IMR-90 (cell line): ENCODE data around the gene IRF2BP1. TPM values are rescaled to one million over a fixed set of nuclear protein-coding genes. Genes with fewer than 3 reads are reported as not detected.

Experiments used
- ATAC-seq: fragments of 200-7000 bp; cut with Tn5 transposase; 2 replicates; pipeline ENCODE4 v1.9.1; 2020; ENCODE audit warnings: low read depth, mild to moderate bottlenecking, moderate library complexity
- BruUV-seq: library from RNA; stranded (reverse); fragments of 400-500 nt; replicated peaks from 2 replicates; lab custom pipeline; 2021; lab: Mats Ljungman, UMichigan
- CTCF ChIA-PET: fragments of 300-600 bp; formaldehyde crosslinking; extraction: SDS; loops from one replicate; lab custom pipeline; 2021; ENCODE audit warnings: antibody characterized with exemption; lab: Yijun Ruan, JAX
- POLR2A ChIA-PET: fragments of 300-600 bp; sonication (Branson Sonifier 250); formaldehyde crosslinking; loops from one replicate; lab custom pipeline; 2022; ENCODE audit warnings: antibody characterized with exemption; ENCODE audit not compliant: unreplicated experiment; lab: Charles Lee
- DNase-seq: peaks from one replicate; pipeline ENCODE4 v3.0.0; 2013
- H2AFZ ChIP-seq: replicated peaks from 2 replicates; pipeline ENCODE3; 2013; ENCODE audit warnings: low read length, mild to moderate bottlenecking; ENCODE audit not compliant: poor library complexity
- H2AK5ac ChIP-seq: 2 replicates; pipeline ENCODE4 v1.6.1; 2013; ENCODE audit warnings: low read depth, low read length, inconsistent platforms
- H2AK9ac ChIP-seq: replicated peaks from 2 replicates; pipeline ENCODE3; 2013; ENCODE audit warnings: mild to moderate bottlenecking, low read depth, low read length, moderate library complexity; ENCODE audit not compliant: poor library complexity
- H2BK120ac ChIP-seq: 2 replicates; pipeline ENCODE4 v1.6.1; 2013; ENCODE audit warnings: low read depth, low read length, inconsistent platforms
- H2BK15ac ChIP-seq: 3 replicates; pipeline ENCODE4 v1.6.1; 2013; ENCODE audit warnings: low read depth, low read length, inconsistent platforms
- H2BK20ac ChIP-seq: 2 replicates; pipeline ENCODE4 v1.6.1; 2013; ENCODE audit warnings: low read depth, mild to moderate bottlenecking, inconsistent platforms, low read length, moderate library complexity
- H2BK5ac ChIP-seq: 2 replicates; pipeline ENCODE4 v1.6.1; 2013; ENCODE audit warnings: mild to moderate bottlenecking, low read depth, low read length, inconsistent platforms; ENCODE audit not compliant: poor library complexity, severe bottlenecking
- H3K14ac ChIP-seq: replicated peaks from 2 replicates; pipeline ENCODE4 v1.6.1; 2013; ENCODE audit warnings: low read depth, low read length, inconsistent platforms
- H3K18ac ChIP-seq: 2 replicates; pipeline ENCODE4 v1.6.1; 2013; ENCODE audit warnings: low read depth, low read length, control low read depth
- H3K23ac ChIP-seq: 2 replicates; pipeline ENCODE4 v1.6.1; 2013; ENCODE audit warnings: low read depth, low read length, inconsistent platforms
- H3K27ac ChIP-seq: 2 replicates; pipeline ENCODE4 v1.5.1; 2013; ENCODE audit warnings: mild to moderate bottlenecking, control low read depth, low read length; ENCODE audit not compliant: insufficient read depth
- H3K27me3 ChIP-seq: 2 replicates; pipeline ENCODE4 v1.6.1; 2013; ENCODE audit warnings: low read length; ENCODE audit not compliant: control insufficient read depth, insufficient read depth
- H3K36me3 ChIP-seq: 2 replicates; pipeline ENCODE4 v1.6.1; 2013; ENCODE audit warnings: low read length, mixed read lengths; ENCODE audit not compliant: control insufficient read depth, insufficient read depth
- H3K4ac ChIP-seq: 2 replicates; pipeline ENCODE4 v1.6.1; 2013; ENCODE audit warnings: low read depth, low read length, inconsistent platforms
- H3K4me1 ChIP-seq: 2 replicates; pipeline ENCODE4 v1.6.1; 2013; ENCODE audit warnings: low read length, mixed read lengths; ENCODE audit not compliant: control insufficient read depth, insufficient read depth
- H3K4me2 ChIP-seq: 2 replicates; pipeline ENCODE4 v1.6.1; 2013; ENCODE audit warnings: low read depth, mild to moderate bottlenecking, control low read depth, low read length, moderate library complexity
- H3K4me3 ChIP-seq: 2 replicates; pipeline ENCODE4 v1.5.1; 2013; ENCODE audit warnings: low read depth, mild to moderate bottlenecking, control low read depth, low read length, moderate library complexity; ENCODE audit not compliant: insufficient read depth
- H3K56ac ChIP-seq: 2 replicates; pipeline ENCODE4 v1.6.1; 2013; ENCODE audit warnings: low read length, inconsistent platforms; ENCODE audit not compliant: insufficient read depth; ENCODE audit errors: extremely low read depth
- H3K79me1 ChIP-seq, 2 experiments: 2 replicates each; pipeline ENCODE4 v1.6.1; 2013; ENCODE audit warnings: low read length in 2 of 2, inconsistent platforms in 1 of 2, low read depth in 1 of 2
- H3K9ac ChIP-seq: 2 replicates; pipeline ENCODE4 v1.6.1; 2013; ENCODE audit warnings: low read depth, low read length, control low read depth
- H3K9me1 ChIP-seq: 2 replicates; pipeline ENCODE4 v1.6.1; 2013; ENCODE audit warnings: low read length, inconsistent platforms; ENCODE audit not compliant: insufficient read depth
- H3K9me3 ChIP-seq: 2 replicates; pipeline ENCODE4 v1.6.1; 2013; ENCODE audit warnings: low read length; ENCODE audit not compliant: control insufficient read depth, insufficient read depth
- H4K20me1 ChIP-seq: 2 replicates; pipeline ENCODE4 v1.6.1; 2013; ENCODE audit warnings: low read length, inconsistent platforms; ENCODE audit not compliant: insufficient read depth
- H4K5ac ChIP-seq: 2 replicates; pipeline ENCODE4 v1.6.1; 2013; ENCODE audit warnings: mild to moderate bottlenecking, low read depth, low read length, control low read depth
- H4K8ac ChIP-seq, 2 experiments: 2 replicates each; pipeline ENCODE4 v1.6.1; 2013; ENCODE audit warnings: low read depth in 2 of 2, low read length in 2 of 2, control low read depth in 1 of 2, inconsistent platforms in 1 of 2
- H4K91ac ChIP-seq: 2 replicates; pipeline ENCODE4 v1.6.1; 2013; ENCODE audit warnings: low read depth, low read length, inconsistent platforms; ENCODE audit not compliant: insufficient read depth
- CTCF ChIP-seq: conservative IDR thresholded peaks from 2 replicates; pipeline ENCODE4 v1.5.1; 2012; ENCODE audit warnings: mild to moderate bottlenecking, low read depth, low read length, improper control_type of control experiment
- ELK1 ChIP-seq: fragments of 150-350 bp; IDR thresholded peaks from 2 replicates; pipeline ENCODE4 v1.6.1; 2016; ENCODE audit warnings: low read depth, mild to moderate bottlenecking, low read length, moderate library complexity, borderline replicate concordance
- FOS ChIP-seq: fragments of 150-350 bp; IDR thresholded peaks from 2 replicates; pipeline ENCODE4 v1.6.1; 2016; ENCODE audit warnings: low read depth, low read length
- MAZ ChIP-seq: IDR thresholded peaks from 2 replicates; pipeline ENCODE4 v1.6.1; 2012; ENCODE audit warnings: low read depth, mild to moderate bottlenecking, low read length, improper control_type of control experiment, moderate library complexity, borderline replicate concordance
- POLR2A ChIP-seq: IDR thresholded peaks from 2 replicates; pipeline ENCODE4 v1.6.1; 2012; ENCODE audit warnings: mild to moderate bottlenecking, low read depth, low read length
- RAD21 ChIP-seq: IDR thresholded peaks from 2 replicates; pipeline ENCODE4 v1.6.1; 2012; ENCODE audit warnings: low read length, improper control_type of control experiment
- RFX5 ChIP-seq: IDR thresholded peaks from 2 replicates; pipeline ENCODE4 v1.8.0; 2012; ENCODE audit warnings: low read depth, mild to moderate bottlenecking, low read length, moderate library complexity
- WGBS, 2 experiments: methylation state at CpG; one replicate each; pipeline versions ENCODE4 v1.1.5 to v1.1.7; 2013; ENCODE audit warnings: missing lambda C conversion rate in 2 of 2; ENCODE audit not compliant: insufficient read length in 1 of 2; ENCODE audit errors: extremely low coverage in 2 of 2; 5-methylcytosine and 5-hydroxymethylcytosine counted together
- dilution Hi-C: fragments of 300-500 bp; cut with HindIII; formaldehyde crosslinking; loops from one replicate; pipeline ENCODE4 v1.14.3; 2018; ENCODE audit warnings: low sequenced_read_pairs; ENCODE audit not compliant: unreplicated experiment
- in situ Hi-C: fragments of 300-500 bp; cut with MboI; formaldehyde crosslinking; loops from 3 replicates; pipeline ENCODE4 v1.14.3; 2019; ENCODE audit warnings: low sequenced_read_pairs, inconsistent platforms, mixed read lengths
- intact Hi-C: fragments of 100-400 bp; cut with micrococcal nuclease; formaldehyde crosslinking; loops from 2 replicates; pipeline ENCODE4 v1.10.0; 2022
- polyA plus RNA-seq, 3 experiments: library from polyadenylated mRNA; depleted of rRNA; stranded (reverse); fragments of >200 nt; gene quantifications; 2 replicates each; pipeline ENCODE4 v1.2.3, GENCODE V29; 2012; ENCODE audit warnings: low replicate concordance in 1 of 3
- total RNA-seq: library from RNA; depleted of rRNA; stranded (reverse); fragments of >200 nt; gene quantifications from 2 replicates; pipeline ENCODE4 v1.2.3, GENCODE V29; 2012

The IRF2BP1 gene
- total and polyA plus RNA-seq, 2 of the 4 experiments (the other 2 are of a cell fraction): 4.5 to 8.5 TPM

- DNase-seq (no peak), ATAC-seq (no peak)
- Histone ChIP-seq H2BK20ac (no peak overlapping the region), H4K91ac (no peak overlapping the region), H3K4me1 (no peaks in the 10 kb centered on the region), H3K56ac (no peak overlapping the region), H4K8ac (no peak overlapping the region), H4K20me1 (peaks cover 12% of the 10 kb centered on the region), H2BK120ac (no peak overlapping the region), H3K27me3 (peaks cover 40% of the 10 kb centered on the region), H3K36me3 (no peaks in the 10 kb centered on the region), H3K23ac (no peak overlapping the region), H2AK5ac (no peak overlapping the region), H3K18ac (no peak overlapping the region), H2AK9ac (no peak overlapping the region), H4K5ac (no peak overlapping the region), H3K9me3 (peaks cover 2% of the 10 kb centered on the region; the same call in 1 of the 2 replicates), H2BK5ac (no peak overlapping the region), H3K79me1 (peaks cover 5 to 14% of the 10 kb centered on the region in 2 experiments; a peak in 3 of 4 replicates), H3K9me1 (no peaks in the 10 kb centered on the region), H3K4me2 (no peak overlapping the region), H3K4me3 (no peak overlapping the region), H3K9ac (no peak overlapping the region), H3K27ac (no peak overlapping the region), H3K4ac (no peak overlapping the region), H3K14ac (no peak overlapping the region), H2AFZ (no peak overlapping the region), H2BK15ac (no peak overlapping the region)
- POLR2A ChIA-PET: no interaction called here
- dilution Hi-C loops: no loop called here
- CTCF ChIA-PET: no interaction called here
- WGBS, 2 experiments: 40% methylated on average over 1 of the region's 9 CpGs; no CpG with 5 or more reads in 1 of the 2 experiments
- TF ChIP-seq RFX5 (no peak), FOS (no peak), CTCF (no peak), RAD21 (no peak), POLR2A (no peak), MAZ (no peak), ELK1 (no peak)
- in situ Hi-C loops: no loop called here
- intact Hi-C loops: no loop called here
- BruUV-seq: no TSS peak
These were observed 20.5 kb downstream of the IRF2BP1 start for GRCh38 chr19:45865269-45865948.
